Thyroid gland (tissue), 4 donors: ENCODE data around the gene PDC. TPM values are rescaled to one million over a fixed set of nuclear protein-coding genes. Genes with fewer than 3 reads are reported as not detected.

ENCODE experiments used
- DNase-seq, 2 donors: peaks; one replicate each; pipeline ENCODE4 v3.0.0-alpha.2; 2019
- H3K27ac ChIP-seq, 3 donors: fragments of 200-600 bp; sonication (generic); 1 replicate in 2 of 3; 2 replicates in 1 of 3; pipeline ENCODE4 v1.5.1; 2016 to 2019; ENCODE audit warnings: mild to moderate bottlenecking in 1 of 3, moderate library complexity in 1 of 3
- H3K27me3 ChIP-seq: fragments of 200-600 bp; sonication (generic); one replicate; pipeline ENCODE4 v1.5.1; 2019
- H3K36me3 ChIP-seq, 2 donors: fragments of 200-600 bp; sonication (generic); one replicate each; pipeline ENCODE4 v1.5.1; 2016 to 2019
- H3K4me1 ChIP-seq, 2 donors: fragments of 200-600 bp; sonication (generic); one replicate each; pipeline ENCODE4 v1.5.1; 2017 to 2019
- H3K4me3 ChIP-seq, 3 donors: fragments of 200-600 bp; sonication (generic); replicated peaks in 1 of 3; 1 replicate in 2 of 3; 2 replicates in 1 of 3; pipeline ENCODE4 v1.5.1; 2016; ENCODE audit warnings: mild to moderate bottlenecking in 1 of 3
- H3K9me3 ChIP-seq: fragments of 200-600 bp; sonication (generic); one replicate; pipeline ENCODE4 v1.5.1; 2017
- CTCF ChIP-seq, 6 experiments: fragments of 200-600 bp in 3 of 6; fragments of 450-650 bp in 3 of 6; sonication (generic) in 3 of 6; IDR thresholded peaks; one replicate each; pipeline ENCODE4 v1.5.1; 2016 to 2019; ENCODE audit warnings: antibody characterized with exemption in 6 of 6, mild to moderate bottlenecking in 2 of 6, inconsistent platforms in 1 of 6, moderate library complexity in 1 of 6
- POLR2A ChIP-seq, 2 donors: fragments of 450-650 bp; IDR thresholded peaks; one replicate each; pipeline ENCODE4 v1.6.1; 2017; ENCODE audit warnings: antibody characterized with exemption in 2 of 2, mild to moderate bottlenecking in 2 of 2, moderate library complexity in 1 of 2
- WGBS, 2 donors: methylation state at CpG; one replicate each; pipeline ENCODE4 v1.1.5; 2017; 5-methylcytosine and 5-hydroxymethylcytosine counted together
- intact Hi-C: fragments of 100-400 bp; cut with DNase I; formaldehyde crosslinking; loops from one replicate; pipeline ENCODE4 v1.15.1; 2023
- total RNA-seq, 4 donors: library from RNA; depleted of rRNA; stranded (reverse); fragments of >200 nt; gene quantifications; one replicate each; pipeline ENCODE4 v1.2.3, GENCODE V29; 2016

The PDC gene
- total RNA-seq, 4 donors from 2014 or later, result not detected

- no peaks in the 10 kb centered on the region for H3K36me3 ChIP-seq
- no peak overlapping the region for H3K4me3 ChIP-seq
- H3K9me3 ChIP-seq, result no peaks in the 10 kb centered on the region
- intact Hi-C loops, result no loop called here
- TF ChIP-seq CTCF (IDR thresholded peaks at IDR 0.05) (no peak), POLR2A (IDR thresholded peaks at IDR 0.05) (no peak)
- no peaks in the 10 kb centered on the region for H3K27me3 ChIP-seq
- H3K4me1 ChIP-seq, result no peaks in the 10 kb centered on the region
- DNase-seq, result no peak
- H3K27ac ChIP-seq, result no peak overlapping the region
- WGBS, 2 donors, result 83 to 93% methylated on average over 4 of the region's 4 CpGs
Measured at GRCh38 chr1:186498695-186499389, 37.9 kb upstream of the PDC start.

GRCh38 chr1:186498071-186498470 is 37.2 kb upstream of the PDC start:
- H3K27me3 ChIP-seq, result no peaks in the 10 kb centered on the region
- H3K9me3 ChIP-seq, result no peaks in the 10 kb centered on the region
- TF ChIP-seq CTCF (IDR thresholded peaks at IDR 0.05) (no peak), POLR2A (IDR thresholded peaks at IDR 0.05) (no peak)
- no peak overlapping the region for H3K4me3 ChIP-seq
- no peak for DNase-seq
- 93 to 94% methylated on average over 4 of the region's 4 CpGs for WGBS, 2 donors
- intact Hi-C loops, result no loop called here
- H3K4me1 ChIP-seq, result no peaks in the 10 kb centered on the region
- no peak overlapping the region for H3K27ac ChIP-seq
- no peaks in the 10 kb centered on the region for H3K36me3 ChIP-seq

GRCh38 chr1:186497651-186498050 is 36.7 kb upstream of the PDC start:
- H3K4me1 ChIP-seq, result no peaks in the 10 kb centered on the region
- no peaks in the 10 kb centered on the region for H3K27me3 ChIP-seq
- no peak overlapping the region for H3K4me3 ChIP-seq
- intact Hi-C loops, result no loop called here
- WGBS, 2 donors, result 95 to 99% methylated on average over 3 of the region's 3 CpGs
- no peaks in the 10 kb centered on the region for H3K9me3 ChIP-seq
- no peak overlapping the region for H3K27ac ChIP-seq
- no peak for DNase-seq
- TF ChIP-seq CTCF (IDR thresholded peaks at IDR 0.05) (no peak), POLR2A (IDR thresholded peaks at IDR 0.05) (no peak)
- no peaks in the 10 kb centered on the region for H3K36me3 ChIP-seq

- no peaks in the 10 kb centered on the region for H3K27me3 ChIP-seq
- no peaks in the 10 kb centered on the region for H3K9me3 ChIP-seq
- intact Hi-C loops, result no loop called here
- H3K27ac ChIP-seq, result no peak overlapping the region
- no peaks in the 10 kb centered on the region for H3K36me3 ChIP-seq
- no peak for TF ChIP-seq POLR2A (IDR thresholded peaks at IDR 0.05)
- no peak for TF ChIP-seq CTCF (IDR thresholded peaks at IDR 0.05)
- H3K4me3 ChIP-seq, result no peak overlapping the region
- DNase-seq, result no peak
- 90 to 91% methylated on average over 2 of the region's 2 CpGs for WGBS, 2 donors
- no peaks in the 10 kb centered on the region for H3K4me1 ChIP-seq
Measured at GRCh38 chr1:186496171-186496851, 35.4 kb upstream of the PDC start.

GRCh38 chr1:186494832-186495271 is 33.9 kb upstream of the PDC start:
- Histone ChIP-seq H3K4me3 (no peak overlapping the region), H3K27ac (no peak overlapping the region), H3K27me3 (no peaks in the 10 kb centered on the region), H3K4me1 (no peaks in the 10 kb centered on the region), H3K9me3 (no peaks in the 10 kb centered on the region), H3K36me3 (no peaks in the 10 kb centered on the region)
- intact Hi-C loops, result no loop called here
- no peak for DNase-seq
- 95 to 97% methylated on average over 2 of the region's 2 CpGs for WGBS, 2 donors
- TF ChIP-seq POLR2A (IDR thresholded peaks at IDR 0.05) (no peak), CTCF (IDR thresholded peaks at IDR 0.05) (no peak)
